HAP-1 (cell line): ENCODE results near the gene KDM1A.

ENCODE experiments used
- DNase-seq, 2 experiments: peaks; one replicate each; pipeline ENCODE4 v3.0.0-alpha.2; 2016 to 2020; ENCODE audit warnings: low spot score in 2 of 2
- H3K27me3 ChIP-seq: fragments of 250-450 bp; sonication (Bioruptor Pico); 2 replicates; pipeline ENCODE4 v1.5.1; 2020; ENCODE audit warnings: low read depth, mild to moderate bottlenecking, moderate library complexity
- H3K36me3 ChIP-seq: fragments of 250-450 bp; sonication (Bioruptor Pico); replicated peaks from 2 replicates; pipeline ENCODE4 v1.5.1; 2020; ENCODE audit warnings: mild to moderate bottlenecking
- H3K4me1 ChIP-seq: fragments of 250-450 bp; sonication (Bioruptor Pico); 2 replicates; pipeline ENCODE4 v1.5.1; 2020; ENCODE audit warnings: mild to moderate bottlenecking
- H3K4me3 ChIP-seq: fragments of 250-450 bp; sonication (Bioruptor Pico); 2 replicates; pipeline ENCODE4 v1.5.1; 2020; ENCODE audit warnings: mild to moderate bottlenecking, moderate library complexity
- H3K9me3 ChIP-seq: fragments of 250-450 bp; sonication (Bioruptor Pico); 2 replicates; pipeline ENCODE4 v1.5.1; 2020; ENCODE audit warnings: mild to moderate bottlenecking, moderate library complexity
- in situ Hi-C: fragments of 300-500 bp; cut with MboI; formaldehyde crosslinking; loops from 3 replicates; pipeline ENCODE4 v1.14.3; 2020; ENCODE audit warnings: low sequenced_read_pairs, inconsistent platforms, mixed read lengths

The KDM1A gene

GRCh38 chr1:23090056-23090455, 70.8 kb downstream of the KDM1A start:
- peaks cover 62% of the 10 kb centered on the region for H3K36me3 ChIP-seq
- no peaks in the 10 kb centered on the region for H3K4me1 ChIP-seq
- H3K4me3 ChIP-seq = no peak overlapping the region
- H3K9me3 ChIP-seq = no peaks in the 10 kb centered on the region
- H3K27me3 ChIP-seq = no peaks in the 10 kb centered on the region
- no peak for DNase-seq
- in situ Hi-C loops = no loop called here

DNA sequence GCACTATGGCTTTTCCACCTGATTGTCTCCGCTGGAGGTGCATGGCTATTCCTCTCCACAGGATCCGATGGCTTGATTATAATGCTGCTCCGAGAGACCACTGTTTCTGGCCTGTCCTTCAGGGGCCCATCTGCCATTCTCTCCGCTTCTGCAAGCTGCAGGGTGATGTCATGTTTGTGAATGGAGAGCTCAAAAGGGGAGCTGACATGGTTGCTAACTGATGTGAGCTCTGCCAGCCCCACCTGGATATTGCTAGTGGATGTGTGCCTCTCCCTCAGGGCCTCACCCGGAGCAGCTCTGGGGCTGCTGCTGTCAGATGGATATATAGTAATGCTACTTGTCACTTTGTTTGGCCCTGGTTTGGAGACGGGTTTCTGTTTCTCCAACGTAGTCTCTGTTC, 72.3 kb downstream of the KDM1A start:
- peaks cover 49% of the 10 kb centered on the region for H3K36me3 ChIP-seq
- H3K4me3 ChIP-seq = no peak overlapping the region
- no peaks in the 10 kb centered on the region for H3K27me3 ChIP-seq
- DNase-seq = no peak
- no peaks in the 10 kb centered on the region for H3K9me3 ChIP-seq
- in situ Hi-C loops = no loop called here
- no peaks in the 10 kb centered on the region for H3K4me1 ChIP-seq

DNA sequence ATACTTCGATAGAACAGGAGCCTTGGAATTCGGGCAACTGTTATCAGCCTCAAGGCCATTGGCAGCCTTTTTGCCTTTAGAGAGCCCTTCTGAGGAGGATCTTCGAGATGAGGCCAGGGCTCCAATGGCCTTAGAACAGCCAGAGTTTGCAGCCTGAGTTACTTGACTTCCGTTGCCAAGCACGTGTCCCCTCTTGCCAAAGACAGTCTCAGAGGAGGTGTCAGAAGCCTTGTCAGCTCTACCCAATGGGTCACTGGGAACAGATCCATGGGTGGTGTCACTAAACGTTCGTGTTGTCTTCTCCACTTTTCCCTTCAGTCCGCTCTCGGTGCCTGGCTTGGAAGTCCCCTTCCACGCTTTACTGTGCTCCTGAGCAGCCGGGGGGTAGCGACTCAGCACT, 73.2 kb downstream of the KDM1A start:
- Histone ChIP-seq H3K4me3 (no peak overlapping the region), H3K4me1 (no peaks in the 10 kb centered on the region), H3K9me3 (no peaks in the 10 kb centered on the region), H3K27me3 (no peaks in the 10 kb centered on the region), H3K36me3 (peaks cover 40% of the 10 kb centered on the region)
- no peak for DNase-seq
- in situ Hi-C loops = no loop called here

GRCh38 chr1:23097316-23097715, 78.0 kb downstream of the KDM1A start:
- Histone ChIP-seq H3K9me3 (no peaks in the 10 kb centered on the region), H3K36me3 (peaks cover 9% of the 10 kb centered on the region), H3K4me1 (peaks cover 8% of the 10 kb centered on the region; the same call in 1 of the 2 replicates), H3K27me3 (no peaks in the 10 kb centered on the region), H3K4me3 (no peak overlapping the region)
- DNase-seq = no peak
- in situ Hi-C loops = loop anchor here (5.0 kb wide), 1 partner anchor 90 kb away; no protein-coding TSS in a partner anchor

DNA sequence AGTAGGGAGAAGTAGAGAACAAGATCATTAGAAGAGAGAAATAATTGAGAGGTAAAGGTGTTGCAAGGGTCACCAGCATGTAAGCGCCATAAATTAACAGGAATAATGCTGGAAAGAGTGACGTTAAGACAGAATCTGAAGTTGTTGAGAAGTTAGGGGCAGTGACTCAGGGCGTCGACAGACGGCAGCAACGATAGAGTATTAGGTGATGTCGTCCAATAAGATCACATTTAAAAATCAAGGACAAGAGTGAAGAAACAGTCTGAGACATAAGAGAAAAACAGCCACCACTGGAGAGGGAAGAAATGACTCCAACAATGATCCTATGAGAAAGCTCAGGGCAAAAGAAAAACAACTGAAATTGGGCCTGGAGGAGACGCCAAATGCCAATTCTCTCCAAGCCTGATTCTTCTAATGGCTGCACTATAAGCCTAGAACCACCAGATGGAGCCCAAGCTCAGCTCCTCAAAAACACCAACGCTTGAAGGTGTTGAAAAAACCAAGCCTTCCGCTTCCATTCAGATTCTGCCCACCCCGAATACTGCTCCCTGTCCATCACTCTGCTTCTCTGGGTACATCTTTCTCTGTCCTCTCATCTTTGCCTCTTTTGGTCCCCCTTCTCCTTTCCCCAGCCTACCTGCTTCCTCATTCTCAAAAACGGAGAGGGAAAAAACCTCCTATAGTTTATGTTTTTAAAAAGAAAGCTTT, 79.3 kb downstream of the KDM1A start:
- peak; percentile 72 to 80 for DNase-seq
- in situ Hi-C loops = loop anchor here (5.0 kb wide), 1 partner anchor 89 kb away; no protein-coding TSS in a partner anchor

DNA sequence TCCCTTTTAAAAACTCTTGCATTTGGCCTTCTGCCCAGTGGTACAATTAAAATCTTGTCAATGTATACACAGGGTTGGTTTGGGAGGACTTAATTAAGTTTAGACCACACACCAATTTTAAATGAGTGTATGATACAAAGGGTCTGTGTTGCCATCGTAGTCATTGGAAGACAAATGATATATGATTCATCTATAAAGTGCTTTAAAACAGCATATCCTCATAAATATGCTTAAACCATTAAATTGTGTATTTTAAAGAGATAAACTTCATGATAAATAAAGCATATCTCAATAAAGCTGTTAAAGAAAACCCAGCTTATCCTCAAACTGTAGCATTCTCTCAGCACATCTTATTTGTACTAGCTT, 79.9 kb downstream of the KDM1A start:
- in situ Hi-C loops = loop anchor here (5.0 kb wide), 1 partner anchor 88 kb away; no protein-coding TSS in a partner anchor

More for the DNA sequence above, 79.3 kb downstream of the KDM1A start:
- peaks cover 8% of the 10 kb centered on the region; the same call in 1 of the 2 replicates for H3K4me1 ChIP-seq
- H3K9me3 ChIP-seq = no peaks in the 10 kb centered on the region
- no peak overlapping the region for H3K4me3 ChIP-seq
- peaks cover under 1% of the 10 kb centered on the region for H3K36me3 ChIP-seq
- no peaks in the 10 kb centered on the region for H3K27me3 ChIP-seq

DNA sequence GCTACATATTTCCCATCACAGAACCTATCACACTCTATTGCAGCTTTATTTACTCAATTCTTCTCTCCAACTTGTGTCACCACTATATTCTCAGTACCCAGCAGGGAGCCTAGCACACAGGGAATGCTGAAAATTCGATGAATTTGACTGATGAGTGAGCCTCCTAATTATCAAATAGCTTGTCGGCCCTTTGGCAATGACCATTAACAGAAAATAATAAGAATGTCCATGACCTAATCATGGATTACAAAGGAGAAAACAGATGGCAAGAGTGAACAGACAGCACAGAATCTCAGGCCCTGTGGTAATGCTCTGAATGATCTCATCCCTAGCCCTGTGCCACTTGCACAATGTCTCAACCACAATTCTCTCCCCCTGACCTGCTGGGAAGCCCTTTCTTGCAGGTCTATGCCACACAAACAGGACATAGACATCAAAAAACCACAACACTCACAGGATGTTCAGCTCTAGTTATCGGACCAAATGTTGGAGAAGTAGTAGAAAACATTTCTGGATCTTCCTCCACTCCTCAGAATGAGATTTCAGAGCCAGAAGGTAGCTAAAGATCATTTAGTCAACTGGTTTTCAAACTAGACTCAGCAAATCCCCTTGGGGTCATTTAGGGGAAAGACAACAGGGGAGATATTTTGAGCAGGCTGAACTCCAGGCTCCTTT, 80.9 kb downstream of the KDM1A start:
- H3K27me3 ChIP-seq = no peaks in the 10 kb centered on the region
- no peak overlapping the region for H3K4me3 ChIP-seq
- no peak for DNase-seq
- in situ Hi-C loops = no loop called here
- peaks cover 8% of the 10 kb centered on the region; the same call in 1 of the 2 replicates for H3K4me1 ChIP-seq
- no peaks in the 10 kb centered on the region for H3K9me3 ChIP-seq
- peaks cover under 1% of the 10 kb centered on the region; the same call in 1 of the 2 replicates for H3K36me3 ChIP-seq

More for the DNA sequence above, 79.9 kb downstream of the KDM1A start:
- Histone ChIP-seq H3K36me3 (no peaks in the 10 kb centered on the region; the same call in none of the 2 replicates), H3K4me3 (no peak overlapping the region), H3K4me1 (peaks cover 8% of the 10 kb centered on the region; the same call in 1 of the 2 replicates), H3K9me3 (no peaks in the 10 kb centered on the region), H3K27me3 (no peaks in the 10 kb centered on the region)
- no peak for DNase-seq

GRCh38 chr1:23101101-23101827, 82.0 kb downstream of the KDM1A start:
- Histone ChIP-seq H3K36me3 (peaks cover 3% of the 10 kb centered on the region; the same call in 1 of the 2 replicates), H3K27me3 (no peaks in the 10 kb centered on the region), H3K4me3 (no peak overlapping the region), H3K9me3 (no peaks in the 10 kb centered on the region), H3K4me1 (peaks cover 8% of the 10 kb centered on the region; the same call in 1 of the 2 replicates)
- DNase-seq = no peak
- in situ Hi-C loops = no loop called here

- Histone ChIP-seq H3K4me1 (peaks cover 8% of the 10 kb centered on the region; the same call in 1 of the 2 replicates), H3K27me3 (no peaks in the 10 kb centered on the region)
- in situ Hi-C loops = no loop called here
These were observed 82.6 kb downstream of the KDM1A start for GRCh38 chr1:23101887-23102286.

DNA sequence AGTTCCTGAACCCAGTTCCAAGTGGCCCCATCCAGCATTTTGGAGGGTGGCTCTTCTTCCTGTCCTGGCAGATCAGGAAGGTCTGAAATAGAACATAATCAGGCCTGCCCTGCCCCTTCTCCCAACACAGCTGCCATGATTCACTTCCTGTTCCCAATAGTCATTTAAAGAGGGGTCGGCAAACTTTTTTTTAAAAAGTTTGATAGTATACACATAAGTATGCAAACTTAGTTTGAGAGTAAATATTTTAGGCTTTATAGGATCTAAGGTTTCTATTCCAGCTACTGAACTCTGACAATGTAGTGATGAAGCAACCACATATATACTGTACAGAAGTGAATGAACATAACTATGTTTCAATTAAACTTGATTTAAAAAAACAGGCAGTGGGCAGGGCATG, 83.0 kb downstream of the KDM1A start:
- Histone ChIP-seq H3K27me3 (no peaks in the 10 kb centered on the region), H3K4me1 (peaks cover 8% of the 10 kb centered on the region; the same call in 1 of the 2 replicates), H3K4me3 (no peak overlapping the region), H3K9me3 (no peaks in the 10 kb centered on the region), H3K36me3 (peaks cover 9% of the 10 kb centered on the region)
- no peak for DNase-seq
- in situ Hi-C loops = no loop called here

More at GRCh38 chr1:23101887-23102286, 82.6 kb downstream of the KDM1A start:
- no peaks in the 10 kb centered on the region for H3K9me3 ChIP-seq
- H3K36me3 ChIP-seq = peaks cover 6% of the 10 kb centered on the region
- H3K4me3 ChIP-seq = no peak overlapping the region
- DNase-seq = no peak

- H3K4me1 ChIP-seq = peaks cover 8% of the 10 kb centered on the region; the same call in 1 of the 2 replicates
- peaks cover 10% of the 10 kb centered on the region for H3K36me3 ChIP-seq
- H3K27me3 ChIP-seq = no peaks in the 10 kb centered on the region
- no peaks in the 10 kb centered on the region for H3K9me3 ChIP-seq
- H3K4me3 ChIP-seq = no peak overlapping the region
- DNase-seq = no peak
- in situ Hi-C loops = no loop called here
These were observed 84.0 kb downstream of the KDM1A start for GRCh38 chr1:23103001-23103889.

GRCh38 chr1:23108918-23109533, 89.8 kb downstream of the KDM1A start:
- in situ Hi-C loops = no loop called here
- H3K27me3 ChIP-seq = no peaks in the 10 kb centered on the region
- no peak for DNase-seq
- peaks cover 10% of the 10 kb centered on the region for H3K36me3 ChIP-seq
- H3K9me3 ChIP-seq = no peaks in the 10 kb centered on the region
- no peak overlapping the region for H3K4me3 ChIP-seq
- no peaks in the 10 kb centered on the region for H3K4me1 ChIP-seq
